PC-9 (cell line): ENCODE measurements around the gene ZSCAN20. TPM values are rescaled to one million over a fixed set of nuclear protein-coding genes. Genes with fewer than 3 reads are reported as not detected.

Experiments used
- BruUV-seq: library from RNA; stranded (reverse); fragments of 400-500 nt; replicated peaks from 2 replicates; lab custom pipeline; 2021; lab: Mats Ljungman, UMichigan
- CTCF ChIA-PET: fragments of 300-600 bp; sonication (Branson Sonifier 250); formaldehyde crosslinking; loops from one replicate; lab custom pipeline; 2022; ENCODE audit warnings: antibody characterized with exemption; lab: Charles Lee
- POLR2A ChIA-PET: fragments of 300-600 bp; sonication (Branson Sonifier 250); formaldehyde crosslinking; loops from one replicate; lab custom pipeline; 2022; ENCODE audit warnings: antibody characterized with exemption; ENCODE audit not compliant: unreplicated experiment; lab: Charles Lee
- DNase-seq, 2 experiments: peaks; one replicate each; pipeline versions ENCODE4 v3.0.0 to v3.0.0-alpha.2; 2015 to 2022; ENCODE audit warnings: mixed read lengths in 1 of 2
- H2AFZ ChIP-seq: fragments of 200-600 bp; sonication (generic); 2 replicates; pipeline ENCODE4 v1.8.1; 2017; ENCODE audit warnings: antibody characterized with exemption
- H3F3A ChIP-seq: fragments of 200-600 bp; sonication (generic); 2 replicates; pipeline ENCODE4 v1.8.1; 2017; ENCODE audit warnings: antibody characterized with exemption, mild to moderate bottlenecking, low read depth; ENCODE audit not compliant: insufficient read depth
- H3K27ac ChIP-seq: fragments of 200-600 bp; sonication (generic); 2 replicates; pipeline ENCODE4 v1.6.1; 2016; ENCODE audit warnings: mixed run types
- H3K27me3 ChIP-seq: fragments of 200-600 bp; sonication (generic); 2 replicates; pipeline ENCODE4 v1.6.1; 2016; ENCODE audit warnings: low read depth, mixed run types; ENCODE audit not compliant: insufficient read depth
- H3K36me3 ChIP-seq: fragments of 200-600 bp; sonication (generic); 2 replicates; pipeline ENCODE4 v1.6.1; 2016; ENCODE audit warnings: low read depth, mixed run types
- H3K4me1 ChIP-seq: fragments of 200-600 bp; sonication (generic); replicated peaks from 2 replicates; pipeline ENCODE4 v1.6.1; 2016; ENCODE audit warnings: mixed run types; ENCODE audit not compliant: insufficient read depth
- H3K4me2 ChIP-seq: fragments of 200-600 bp; sonication (generic); 2 replicates; pipeline ENCODE4 v1.6.1; 2017; ENCODE audit warnings: mixed run types
- H3K4me3 ChIP-seq: fragments of 200-600 bp; sonication (generic); 2 replicates; pipeline ENCODE4 v1.6.1; 2016; ENCODE audit warnings: mixed run types
- H3K79me2 ChIP-seq: fragments of 200-600 bp; sonication (generic); 2 replicates; pipeline ENCODE4 v1.6.1; 2017; ENCODE audit warnings: low read depth, mixed run types
- H3K9me2 ChIP-seq: fragments of 200-600 bp; sonication (generic); 2 replicates; pipeline ENCODE4 v1.8.1; 2017; ENCODE audit warnings: mild to moderate bottlenecking; ENCODE audit not compliant: insufficient read depth
- H3K9me3 ChIP-seq: fragments of 200-600 bp; sonication (generic); 2 replicates; pipeline ENCODE4 v1.8.1; 2016; ENCODE audit warnings: low read depth; ENCODE audit not compliant: insufficient read depth
- H4K20me1 ChIP-seq: fragments of 200-600 bp; sonication (generic); 2 replicates; pipeline ENCODE4 v1.8.1; 2017; ENCODE audit not compliant: insufficient read depth
- EZH2 ChIP-seq: fragments of 200-600 bp; sonication (generic); IDR thresholded peaks from 2 replicates; pipeline ENCODE4 v1.8.0; 2017; ENCODE audit warnings: antibody characterized with exemption, low read depth
- intact Hi-C: fragments of 100-400 bp; cut with micrococcal nuclease; formaldehyde crosslinking; loops from one replicate; pipeline ENCODE4 v1.10.0; 2022; ENCODE audit not compliant: unreplicated experiment
- total RNA-seq: library from RNA; stranded (reverse); gene quantifications from 2 replicates; pipeline ENCODE4 v1.2.3, GENCODE V29; 2021
- TF ChIP-seq, protein P1 (sequence below): fragments of 200-600 bp; sonication (generic); conservative IDR thresholded peaks from 2 replicates; pipeline ENCODE4 v1.6.1; 2017; ENCODE audit warnings: mixed run types, antibody characterized with exemption, mild to moderate bottlenecking, moderate library complexity

Gene ZSCAN20
- total RNA-seq, 1 experiment from 2014 or later, result 6.0 TPM

DNA sequence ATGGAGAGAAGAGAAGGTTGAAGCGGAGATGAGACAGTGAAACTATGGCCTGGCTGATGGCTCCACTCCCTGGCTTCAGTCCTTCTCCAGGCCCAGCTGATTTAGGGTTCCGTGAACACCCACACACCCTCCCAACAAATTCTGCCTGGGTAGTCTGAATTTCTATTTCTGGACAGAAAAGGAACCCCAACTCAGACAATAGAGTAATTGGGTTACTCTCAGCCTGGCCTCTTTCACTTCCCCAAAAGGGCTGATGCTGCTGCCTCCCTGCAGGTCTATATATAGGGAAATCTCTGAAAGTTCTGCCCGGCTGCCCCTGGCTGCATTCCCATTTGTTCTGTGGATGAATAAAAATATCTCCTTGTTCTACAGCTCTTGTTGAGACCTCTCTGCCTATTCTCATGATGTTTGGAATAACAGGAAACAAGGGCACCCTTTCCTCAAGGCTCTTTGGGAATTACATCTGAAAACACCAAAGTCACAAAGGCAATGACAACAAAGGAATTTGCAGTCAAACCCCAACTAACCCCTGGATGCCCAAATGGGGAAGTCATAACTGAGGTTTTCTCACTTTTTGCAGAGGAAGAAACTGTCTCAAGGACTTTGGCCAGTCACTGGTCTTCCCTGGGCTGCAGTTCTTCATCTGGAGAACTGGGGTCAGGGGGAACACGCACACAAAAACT is 11.4 kb upstream of the ZSCAN20 start:
- ChIA-PET POLR2A (interaction anchor here (0.6 kb wide), 2 partner anchors 188 to 335 kb away, joined by 3 to 5 read pairs; no protein-coding TSS in a partner anchor), CTCF (no interaction called here)
- no peaks in the 10 kb centered on the region for H3K79me2 ChIP-seq
- TF ChIP-seq, protein P1, sequence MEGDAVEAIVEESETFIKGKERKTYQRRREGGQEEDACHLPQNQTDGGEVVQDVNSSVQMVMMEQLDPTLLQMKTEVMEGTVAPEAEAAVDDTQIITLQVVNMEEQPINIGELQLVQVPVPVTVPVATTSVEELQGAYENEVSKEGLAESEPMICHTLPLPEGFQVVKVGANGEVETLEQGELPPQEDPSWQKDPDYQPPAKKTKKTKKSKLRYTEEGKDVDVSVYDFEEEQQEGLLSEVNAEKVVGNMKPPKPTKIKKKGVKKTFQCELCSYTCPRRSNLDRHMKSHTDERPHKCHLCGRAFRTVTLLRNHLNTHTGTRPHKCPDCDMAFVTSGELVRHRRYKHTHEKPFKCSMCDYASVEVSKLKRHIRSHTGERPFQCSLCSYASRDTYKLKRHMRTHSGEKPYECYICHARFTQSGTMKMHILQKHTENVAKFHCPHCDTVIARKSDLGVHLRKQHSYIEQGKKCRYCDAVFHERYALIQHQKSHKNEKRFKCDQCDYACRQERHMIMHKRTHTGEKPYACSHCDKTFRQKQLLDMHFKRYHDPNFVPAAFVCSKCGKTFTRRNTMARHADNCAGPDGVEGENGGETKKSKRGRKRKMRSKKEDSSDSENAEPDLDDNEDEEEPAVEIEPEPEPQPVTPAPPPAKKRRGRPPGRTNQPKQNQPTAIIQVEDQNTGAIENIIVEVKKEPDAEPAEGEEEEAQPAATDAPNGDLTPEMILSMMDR, result no peak
- TF ChIP-seq EZH2, result no peak
- H3K4me3 ChIP-seq, result no peak overlapping the region
- H3K27me3 ChIP-seq, result no peaks in the 10 kb centered on the region
- intact Hi-C loops, result no loop called here
- 0 out of 2 replicates have a peak overlapping the region, but pooled peaks have one; percentile 64 for H3K27ac ChIP-seq
- 0 out of 2 replicates have a peak overlapping the region, but pooled peaks have one; percentile 37 for H3K4me2 ChIP-seq
- H4K20me1 ChIP-seq, result no peaks in the 10 kb centered on the region
- BruUV-seq, result no TSS peak
- H3K4me1 ChIP-seq, result peaks cover 27% of the 10 kb centered on the region
- H3F3A ChIP-seq, result peaks cover 17% of the 10 kb centered on the region; the same call in 1 of the 2 replicates
- H3K9me3 ChIP-seq, result no peaks in the 10 kb centered on the region
- no peak overlapping the region for H2AFZ ChIP-seq
- DNase-seq, result no peak
- no peaks in the 10 kb centered on the region for H3K9me2 ChIP-seq
- H3K36me3 ChIP-seq, result no peaks in the 10 kb centered on the region

DNA sequence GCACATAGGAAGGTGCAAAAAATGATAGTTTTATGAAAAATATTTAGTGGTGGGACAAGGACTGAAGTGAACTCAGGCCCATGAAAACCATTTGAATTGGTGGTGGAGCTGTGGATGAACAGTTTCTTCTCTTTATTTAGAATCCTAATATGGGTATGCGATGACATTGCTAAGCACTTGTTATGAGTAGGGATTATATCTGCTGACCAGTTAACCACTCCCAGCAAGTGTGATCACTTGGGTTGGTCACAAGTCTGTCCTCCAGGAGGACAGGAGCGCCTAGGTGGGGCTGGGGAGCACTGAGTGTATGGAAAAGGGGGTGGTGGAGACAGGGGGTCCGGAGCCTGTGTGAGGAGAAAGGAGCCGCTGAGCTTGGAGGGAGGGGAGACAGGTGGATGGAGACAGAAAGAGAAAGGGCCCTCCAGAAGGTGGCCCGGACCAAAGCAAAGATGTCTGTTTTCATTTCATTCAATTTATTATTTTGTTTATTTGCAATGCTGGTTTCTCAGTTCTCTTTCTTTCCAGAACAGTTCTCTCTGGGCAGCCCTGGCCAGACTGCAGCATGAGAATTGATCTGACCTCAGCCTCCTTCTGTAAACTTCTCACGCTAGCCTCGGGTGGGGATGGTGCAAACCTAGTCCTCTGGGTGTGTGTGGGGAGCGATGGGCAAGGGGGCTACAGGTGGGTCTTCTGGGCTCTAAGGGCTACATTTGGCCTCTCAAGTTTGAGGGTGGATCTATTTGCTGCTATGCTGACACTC is 9.9 kb upstream of the ZSCAN20 start:
- Histone ChIP-seq H3F3A (peaks cover 17% of the 10 kb centered on the region; the same call in 1 of the 2 replicates), H3K4me1 (peaks cover 27% of the 10 kb centered on the region), H3K4me2 (no peak overlapping the region), H3K79me2 (no peaks in the 10 kb centered on the region), H3K36me3 (no peaks in the 10 kb centered on the region), H3K4me3 (no peak overlapping the region), H4K20me1 (no peaks in the 10 kb centered on the region), H3K9me3 (no peaks in the 10 kb centered on the region), H3K27me3 (no peaks in the 10 kb centered on the region), H3K27ac (no peak overlapping the region), H2AFZ (no peak overlapping the region), H3K9me2 (no peaks in the 10 kb centered on the region)
- POLR2A ChIA-PET, result no interaction called here
- CTCF ChIA-PET, result interaction anchor here (0.6 kb wide), 1 partner anchor 10 kb away, joined by 3 read pairs; the partner anchor contains the start of gene ZSCAN20
- intact Hi-C loops, result no loop called here
- no TSS peak for BruUV-seq
- DNase-seq, result no peak
- TF ChIP-seq, protein P1, result no peak
- no peak for TF ChIP-seq EZH2

DNA sequence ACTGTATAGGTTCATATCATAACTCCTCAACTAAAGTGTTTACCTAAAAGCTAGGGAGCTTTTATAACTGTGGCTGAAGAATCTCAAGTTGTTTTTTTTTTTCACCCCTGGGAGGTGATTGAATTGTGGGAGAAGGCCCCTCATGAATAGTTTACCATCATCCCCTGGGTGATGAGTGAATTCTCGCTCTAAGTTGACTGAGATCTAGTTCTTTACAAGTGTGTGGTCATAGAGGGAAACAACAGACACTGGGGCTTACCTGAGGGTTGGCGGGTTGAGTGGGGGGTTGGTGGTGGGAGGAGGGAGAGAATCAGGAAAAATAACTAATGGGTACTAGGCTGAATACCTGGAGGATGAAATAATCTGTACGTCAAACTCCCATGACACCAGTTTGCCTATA is 7.9 kb upstream of the ZSCAN20 start:
- Histone ChIP-seq H3K27ac (no peak overlapping the region), H3K27me3 (no peaks in the 10 kb centered on the region), H3K9me3 (no peaks in the 10 kb centered on the region), H4K20me1 (no peaks in the 10 kb centered on the region), H3F3A (peaks cover 12% of the 10 kb centered on the region; the same call in 1 of the 2 replicates), H3K36me3 (no peaks in the 10 kb centered on the region), H3K4me2 (no peak overlapping the region), H3K4me3 (no peak overlapping the region), H3K4me1 (peaks cover 14% of the 10 kb centered on the region), H3K9me2 (no peaks in the 10 kb centered on the region), H2AFZ (no peak overlapping the region), H3K79me2 (no peaks in the 10 kb centered on the region)
- POLR2A ChIA-PET, result no interaction called here
- TF ChIP-seq EZH2, result no peak
- TF ChIP-seq, protein P1, result no peak
- DNase-seq, result no peak
- intact Hi-C loops, result no loop called here
- CTCF ChIA-PET, result no interaction called here
- no TSS peak for BruUV-seq
